H9 (cell line): ENCODE measurements around the gene TBXA2R. TPM values are rescaled to one million over a fixed set of nuclear protein-coding genes. Genes with fewer than 3 reads are reported as not detected.

Experiments
- DNase-seq: peaks from one replicate; pipeline ENCODE4 v3.0.0-alpha.2; 2017
- H2AFZ ChIP-seq: one replicate; pipeline ENCODE4 v1.6.1; 2013; ENCODE audit warnings: mild to moderate bottlenecking, low read length, control low read depth, moderate library complexity
- H2AK5ac ChIP-seq: 2 replicates; pipeline ENCODE4 v1.6.1; 2013; ENCODE audit warnings: low read length, control low read depth, mixed read lengths; ENCODE audit not compliant: insufficient read length
- H2BK120ac ChIP-seq: one replicate; pipeline ENCODE4 v1.6.1; 2013; ENCODE audit warnings: low read depth, mild to moderate bottlenecking, low read length, control low read depth, inconsistent platforms; ENCODE audit not compliant: poor library complexity, severe bottlenecking
- H2BK12ac ChIP-seq: 2 replicates; pipeline ENCODE4 v1.6.1; 2013; ENCODE audit warnings: low read length, control low read depth, mixed read lengths, low read depth; ENCODE audit not compliant: insufficient read length
- H2BK15ac ChIP-seq: 2 replicates; pipeline ENCODE4 v1.6.1; 2013; ENCODE audit warnings: low read depth, low read length, control low read depth
- H2BK20ac ChIP-seq: one replicate; pipeline ENCODE4 v1.6.1; 2013; ENCODE audit warnings: low read depth, mild to moderate bottlenecking, low read length, control low read depth, inconsistent platforms; ENCODE audit not compliant: poor library complexity, severe bottlenecking
- H2BK5ac ChIP-seq: 2 replicates; pipeline ENCODE4 v1.6.1; 2013; ENCODE audit warnings: low read length, control low read depth, mixed read lengths; ENCODE audit not compliant: insufficient read length
- H3K14ac ChIP-seq: 2 replicates; pipeline ENCODE4 v1.6.1; 2013; ENCODE audit warnings: low read length, control low read depth; ENCODE audit not compliant: insufficient read depth
- H3K18ac ChIP-seq: 2 replicates; pipeline ENCODE4 v1.6.1; 2013; ENCODE audit warnings: low read depth, mild to moderate bottlenecking, mixed read lengths, low read length, control low read depth; ENCODE audit not compliant: insufficient read length
- H3K23ac ChIP-seq: 2 replicates; pipeline ENCODE4 v1.6.1; 2013; ENCODE audit warnings: low read length, control low read depth, mixed read lengths, low read depth; ENCODE audit not compliant: insufficient read length
- H3K23me2 ChIP-seq: 2 replicates; pipeline ENCODE4 v1.6.1; 2013; ENCODE audit warnings: low read depth, mild to moderate bottlenecking, mixed read lengths, low read length, control low read depth; ENCODE audit not compliant: insufficient read length, poor library complexity, severe bottlenecking
- H3K27ac ChIP-seq: 2 replicates; pipeline ENCODE4 v1.5.1; 2013; ENCODE audit warnings: low read length, control low read depth, mixed read lengths, low read depth; ENCODE audit not compliant: insufficient read length
- H3K27me3 ChIP-seq: 2 replicates; pipeline ENCODE4 v1.6.1; 2013; ENCODE audit warnings: low read length, control low read depth, inconsistent platforms; ENCODE audit not compliant: insufficient read depth
- H3K4ac ChIP-seq: 2 replicates; pipeline ENCODE4 v1.6.1; 2013; ENCODE audit warnings: low read depth, mild to moderate bottlenecking, control low read depth, inconsistent platforms, low read length, moderate library complexity
- H3K4me1 ChIP-seq: 2 replicates; pipeline ENCODE4 v1.6.1; 2013; ENCODE audit warnings: low read length, control low read depth, inconsistent platforms; ENCODE audit not compliant: insufficient read depth
- H3K4me2 ChIP-seq: 2 replicates; pipeline ENCODE4 v1.6.1; 2013; ENCODE audit warnings: low read length, control low read depth, mixed read lengths; ENCODE audit not compliant: insufficient read length, insufficient read depth
- H3K56ac ChIP-seq: 2 replicates; pipeline ENCODE4 v1.6.1; 2013; ENCODE audit warnings: low read depth, mild to moderate bottlenecking, mixed read lengths, low read length, control low read depth; ENCODE audit not compliant: insufficient read length
- H3K79me1 ChIP-seq: 2 replicates; pipeline ENCODE4 v1.6.1; 2013; ENCODE audit warnings: low read depth, mild to moderate bottlenecking, moderate library complexity, low read length, control low read depth, inconsistent platforms; ENCODE audit not compliant: insufficient read depth, poor library complexity, severe bottlenecking
- H3K79me2 ChIP-seq: 2 replicates; pipeline ENCODE4 v1.6.1; 2013; ENCODE audit warnings: low read length, control low read depth, inconsistent platforms; ENCODE audit not compliant: insufficient read depth
- H3K9ac ChIP-seq: 2 replicates; pipeline ENCODE4 v1.6.1; 2013; ENCODE audit warnings: low read length, control low read depth, mixed read lengths; ENCODE audit not compliant: insufficient read length; ENCODE audit errors: extremely low read depth
- H3K9me3 ChIP-seq: one replicate; pipeline ENCODE4 v1.6.1; 2013; ENCODE audit warnings: low read depth, low read length, inconsistent platforms; ENCODE audit not compliant: control insufficient read depth
- H3T11ph ChIP-seq: one replicate; pipeline ENCODE4 v1.6.1; 2013; ENCODE audit warnings: mild to moderate bottlenecking, low read length, control low read depth, inconsistent platforms
- H4K20me1 ChIP-seq: one replicate; pipeline ENCODE4 v1.6.1; 2013; ENCODE audit not compliant: control insufficient read depth, insufficient read length, insufficient read depth
- H4K5ac ChIP-seq: 2 replicates; pipeline ENCODE4 v1.6.1; 2013; ENCODE audit warnings: low read depth, mild to moderate bottlenecking, mixed read lengths, low read length, control low read depth; ENCODE audit not compliant: insufficient read length
- H4K8ac ChIP-seq: replicated peaks from 2 replicates; pipeline ENCODE4 v1.6.1; 2013; ENCODE audit warnings: low read length, control low read depth, mixed read lengths, low read depth; ENCODE audit not compliant: insufficient read length
- H4K91ac ChIP-seq: 2 replicates; pipeline ENCODE4 v1.6.1; 2013; ENCODE audit warnings: low read depth, mild to moderate bottlenecking, moderate library complexity, mixed read lengths, low read length, control low read depth; ENCODE audit not compliant: insufficient read length
- H3K27ac Mint-ChIP-seq, 3 experiments: 2 replicates in 2 of 3; 3 replicates in 1 of 3; pipeline ENCODE4 v1.8.0; 2020 to 2021; ENCODE audit warnings: mixed read lengths in 3 of 3, mild to moderate bottlenecking in 1 of 3, moderate library complexity in 1 of 3
- H3K27me3 Mint-ChIP-seq: 2 replicates; pipeline ENCODE4 v1.8.0; 2021; ENCODE audit warnings: low read depth, mild to moderate bottlenecking, moderate library complexity, mixed read lengths
- H3K36me3 Mint-ChIP-seq, 3 experiments: 2 replicates in 2 of 3; 3 replicates in 1 of 3; pipeline ENCODE4 v1.8.0; 2020 to 2021; ENCODE audit warnings: low read depth in 3 of 3, mixed read lengths in 3 of 3; ENCODE audit not compliant: insufficient read depth in 1 of 3
- H3K4me1 Mint-ChIP-seq, 2 experiments: 2 replicates each; pipeline ENCODE4 v1.8.0; 2020; ENCODE audit warnings: mixed read lengths in 2 of 2
- H3K4me3 Mint-ChIP-seq, 2 experiments: 2 replicates in 1 of 2; 3 replicates in 1 of 2; pipeline ENCODE4 v1.8.0; 2020 to 2021; ENCODE audit warnings: mild to moderate bottlenecking in 2 of 2, mixed read lengths in 2 of 2, moderate library complexity in 1 of 2
- H3K9me3 Mint-ChIP-seq, 2 experiments: 2 replicates in 1 of 2; 3 replicates in 1 of 2; pipeline ENCODE4 v1.8.0; 2020; ENCODE audit warnings: mild to moderate bottlenecking in 2 of 2, mixed read lengths in 2 of 2, moderate library complexity in 1 of 2
- WGBS: extraction: QIAGEN DNeasy Blood & Tissue Kit; methylation state at CpG from one replicate; pipeline ENCODE4 v1.1.7; 2013; ENCODE audit warnings: missing lambda C conversion rate, low lambda C conversion rate, mixed read lengths; ENCODE audit not compliant: insufficient read length; ENCODE audit errors: extremely low coverage; 5-methylcytosine and 5-hydroxymethylcytosine counted together
- total RNA-seq: library from RNA; stranded (reverse); gene quantifications from 2 replicates; pipeline ENCODE4 v1.2.1, GENCODE V29; 2021
- TF ChIP-seq, protein P1 (sequence below): fragments of 200-600 bp; sonication (generic); conservative IDR thresholded peaks from 3 replicates; pipeline ENCODE4 v1.8.0; 2021; ENCODE audit warnings: antibody characterized with exemption, mild to moderate bottlenecking

Gene TBXA2R
- total RNA-seq, 1 experiment from 2014 or later = 0.63 TPM

DNA sequence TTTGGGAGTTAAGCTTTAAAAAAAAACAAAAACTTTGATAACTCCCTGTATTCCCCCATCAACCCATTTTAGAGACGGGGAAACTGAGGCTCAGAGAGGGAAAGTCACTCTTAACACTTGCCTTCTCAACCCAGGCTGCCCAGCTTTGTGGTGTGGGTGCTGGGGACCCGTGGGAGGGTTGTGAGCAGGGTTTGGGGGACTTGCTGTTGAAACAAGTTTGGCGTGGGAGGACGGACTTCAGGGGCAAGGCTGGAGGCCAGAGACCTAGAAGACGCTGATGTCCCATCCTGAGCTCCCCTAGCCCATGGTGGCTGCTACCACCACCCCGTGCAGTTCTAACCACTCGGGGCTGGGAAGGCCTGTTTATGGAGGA is 20.7 kb upstream of the TBXA2R start:
- no peak overlapping the region for H3K18ac ChIP-seq
- H2BK20ac ChIP-seq = no peak overlapping the region
- H3K14ac ChIP-seq = no peak overlapping the region; the same call in 1 of the 2 replicates
- no peak overlapping the region for H3K23ac ChIP-seq
- no peak overlapping the region for H2BK12ac ChIP-seq
- no peaks in the 10 kb centered on the region for H4K20me1 ChIP-seq
- H3K56ac ChIP-seq = no peak overlapping the region
- TF ChIP-seq, protein P1, sequence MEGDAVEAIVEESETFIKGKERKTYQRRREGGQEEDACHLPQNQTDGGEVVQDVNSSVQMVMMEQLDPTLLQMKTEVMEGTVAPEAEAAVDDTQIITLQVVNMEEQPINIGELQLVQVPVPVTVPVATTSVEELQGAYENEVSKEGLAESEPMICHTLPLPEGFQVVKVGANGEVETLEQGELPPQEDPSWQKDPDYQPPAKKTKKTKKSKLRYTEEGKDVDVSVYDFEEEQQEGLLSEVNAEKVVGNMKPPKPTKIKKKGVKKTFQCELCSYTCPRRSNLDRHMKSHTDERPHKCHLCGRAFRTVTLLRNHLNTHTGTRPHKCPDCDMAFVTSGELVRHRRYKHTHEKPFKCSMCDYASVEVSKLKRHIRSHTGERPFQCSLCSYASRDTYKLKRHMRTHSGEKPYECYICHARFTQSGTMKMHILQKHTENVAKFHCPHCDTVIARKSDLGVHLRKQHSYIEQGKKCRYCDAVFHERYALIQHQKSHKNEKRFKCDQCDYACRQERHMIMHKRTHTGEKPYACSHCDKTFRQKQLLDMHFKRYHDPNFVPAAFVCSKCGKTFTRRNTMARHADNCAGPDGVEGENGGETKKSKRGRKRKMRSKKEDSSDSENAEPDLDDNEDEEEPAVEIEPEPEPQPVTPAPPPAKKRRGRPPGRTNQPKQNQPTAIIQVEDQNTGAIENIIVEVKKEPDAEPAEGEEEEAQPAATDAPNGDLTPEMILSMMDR = no peak
- no peak overlapping the region for H3T11ph ChIP-seq
- peaks cover 7% of the 10 kb centered on the region; the same call in 1 of the 2 replicates for H3K79me2 ChIP-seq
- no peak overlapping the region for H4K91ac ChIP-seq
- H2BK5ac ChIP-seq = no peak overlapping the region
- H2BK120ac ChIP-seq = no peak overlapping the region
- no peak overlapping the region for H2AK5ac ChIP-seq
- no peaks in the 10 kb centered on the region; the same call in 1 of the 2 replicates for H3K27me3 Mint-ChIP-seq
- H3K27ac ChIP-seq = no peak overlapping the region
- H3K4me3 Mint-ChIP-seq = peak overlapping the region; percentile 96 to 97; a peak in 3 of 5 replicates
- no peak overlapping the region for H3K4ac ChIP-seq
- peaks cover 4 to 13% (median 11%) of the 10 kb centered on the region in 3 experiments; a peak in 6 of 7 replicates for H3K36me3 Mint-ChIP-seq
- no peak overlapping the region for H2BK15ac ChIP-seq
- H3K4me1 Mint-ChIP-seq = peaks cover 4 to 13% of the 10 kb centered on the region in 2 experiments
- no peak overlapping the region for H4K8ac ChIP-seq
- H3K4me2 ChIP-seq = no peak overlapping the region
- 0 out of 2 replicates have a peak, but pooled peaks cover 2% of the 10 kb centered on the region for H3K4me1 ChIP-seq
- no CpG with 5 or more reads among the region's 7 CpGs for WGBS
- no peaks in the 10 kb centered on the region for H3K79me1 ChIP-seq
- no peaks in the 10 kb centered on the region for H3K9me3 ChIP-seq
- H3K9me3 Mint-ChIP-seq = no peaks in the 10 kb centered on the region
- no peak overlapping the region for H2AFZ ChIP-seq
- H3K27me3 ChIP-seq = no peaks in the 10 kb centered on the region
- H3K23me2 ChIP-seq = peaks cover 5% of the 10 kb centered on the region
- no peak overlapping the region for H4K5ac ChIP-seq
- DNase-seq = no peak
- no peak overlapping the region for H3K9ac ChIP-seq
- no peak overlapping the region for H3K27ac Mint-ChIP-seq
